ENCODE measurements around the gene LGR5. TPM values are rescaled to one million over a fixed set of nuclear protein-coding genes. Genes with fewer than 3 reads are reported as not detected.

The LGR5 gene
- total and polyA plus RNA-seq, 2 of the 8 experiments (the other 6 are each of a cell fraction or from before 2014, with no cell fraction given), result 0.08 to 0.19 TPM

GRCh38 chr12:71536939-71537622 lies 97.5 kb downstream of the LGR5 start:
- Histone ChIP-seq H3K27me3 (replicated peaks in 1 of 4; ENCODE audit: control insufficient read depth in 3 of 4, extremely low read depth in 1 of 4, insufficient read depth in 3 of 4, low read length in 3 of 4) (no peaks in the 10 kb centered on the region), H2BK5ac (ENCODE audit: low read depth, low read length) (no peak overlapping the region), H3K4me2 (ENCODE audit: insufficient read depth in 1 of 2, low read depth in 2 of 2, low read length in 2 of 2) (no peak overlapping the region), H3K56ac (replicated peaks; ENCODE audit: insufficient read length, low read depth, low read length) (no peak overlapping the region), H4K20me1 (replicated peaks in 1 of 2; ENCODE audit: control insufficient read depth in 1 of 2, insufficient read depth in 2 of 2, low read length in 2 of 2) (no peaks in the 10 kb centered on the region), H2AK5ac (ENCODE audit: low read depth, low read length) (no peak overlapping the region), H3K4me3 (ENCODE audit: extremely low read depth in 1 of 4, insufficient read depth in 2 of 4, low read depth in 3 of 4, low read length in 4 of 4) (no peak overlapping the region), H3K23me2 (ENCODE audit: low read depth, low read length) (no peaks in the 10 kb centered on the region), H3K4me1 (replicated peaks in 1 of 4; ENCODE audit: control insufficient read depth in 3 of 4, insufficient read depth in 4 of 4, low read length in 3 of 4) (no peaks in the 10 kb centered on the region), H3K14ac (ENCODE audit: insufficient read length) (no peak overlapping the region), H2AFZ (ENCODE audit: low read length) (no peak overlapping the region), H3K9ac (replicated peaks in 1 of 4; ENCODE audit: extremely low read depth in 1 of 4, low read depth in 3 of 4, low read length in 3 of 4) (no peak overlapping the region), H4K5ac (ENCODE audit: insufficient read length, low read depth, low read length) (no peak overlapping the region), H3K36me3 (ENCODE audit: control insufficient read depth in 2 of 4, insufficient read depth in 4 of 4, low read length in 3 of 4) (no peaks in the 10 kb centered on the region), H3K18ac (ENCODE audit: extremely low read depth, low read length) (no peak overlapping the region), H3K79me2 (ENCODE audit: control insufficient read depth in 1 of 2, insufficient read depth in 2 of 2, low read length in 2 of 2) (no peaks in the 10 kb centered on the region), H2BK20ac (ENCODE audit: low read length) (no peak overlapping the region), H3K23ac (ENCODE audit: insufficient read length) (no peak overlapping the region), H4K91ac (replicated peaks; ENCODE audit: insufficient read length, low read length) (no peak overlapping the region), H2BK15ac (ENCODE audit: low read length) (no peak overlapping the region), H2BK120ac (replicated peaks; ENCODE audit: low read depth, low read length) (no peak overlapping the region), H3K4ac (replicated peaks; ENCODE audit: insufficient read length, low read depth, low read length) (no peak overlapping the region), H2BK12ac (ENCODE audit: low read depth, low read length) (no peak overlapping the region), H3K27ac (ENCODE audit: low read depth, low read length) (no peak overlapping the region), H3K9me3 (ENCODE audit: insufficient read depth in 2 of 2, low read depth in 1 of 2, low read length in 1 of 2) (no peaks in the 10 kb centered on the region), H4K8ac (ENCODE audit: extremely low read depth, insufficient read depth, low read length) (no peak overlapping the region), H3K79me1 (ENCODE audit: low read depth, low read length) (no peaks in the 10 kb centered on the region)
- CTCF ChIA-PET (ENCODE audit: partially characterized antibody), result interaction anchor here (0.6 to 1.1 kb wide), 4 partner anchors 14 to 45 kb away, joined by 3 to 4 read pairs (median 3); no protein-coding TSS in a partner anchor
- FAIRE-seq (no peak), DNase-seq (ENCODE audit: low read depth in 1 of 2, low spot score in 2 of 2) (no peak)
- 96% methylated on average over 3 of the region's 3 CpGs; no CpG with 5 or more reads in 1 of the 2 experiments for WGBS, 2 experiments (ENCODE audit: extremely low coverage in 1 of 2, insufficient coverage in 1 of 2, insufficient read length in 1 of 2, insufficient replicate concordance in 2 of 2, low coverage in 1 of 2, low lambda C conversion rate in 2 of 2, missing lambda C conversion rate in 1 of 2)
- POLR2A ChIA-PET (ENCODE audit: partially characterized antibody), result no interaction called here
- TF ChIP-seq TAF1 (IDR thresholded peaks at IDR 0.05; ENCODE audit: low read depth, low read length) (no peak), RFX5 (IDR thresholded peaks at IDR 0.05; ENCODE audit: borderline replicate concordance, low read depth, low read length) (no peak), TCF12 (IDR thresholded peaks at IDR 0.05; ENCODE audit: low read depth, low read length) (no peak)
- TF ChIP-seq, protein P1, sequence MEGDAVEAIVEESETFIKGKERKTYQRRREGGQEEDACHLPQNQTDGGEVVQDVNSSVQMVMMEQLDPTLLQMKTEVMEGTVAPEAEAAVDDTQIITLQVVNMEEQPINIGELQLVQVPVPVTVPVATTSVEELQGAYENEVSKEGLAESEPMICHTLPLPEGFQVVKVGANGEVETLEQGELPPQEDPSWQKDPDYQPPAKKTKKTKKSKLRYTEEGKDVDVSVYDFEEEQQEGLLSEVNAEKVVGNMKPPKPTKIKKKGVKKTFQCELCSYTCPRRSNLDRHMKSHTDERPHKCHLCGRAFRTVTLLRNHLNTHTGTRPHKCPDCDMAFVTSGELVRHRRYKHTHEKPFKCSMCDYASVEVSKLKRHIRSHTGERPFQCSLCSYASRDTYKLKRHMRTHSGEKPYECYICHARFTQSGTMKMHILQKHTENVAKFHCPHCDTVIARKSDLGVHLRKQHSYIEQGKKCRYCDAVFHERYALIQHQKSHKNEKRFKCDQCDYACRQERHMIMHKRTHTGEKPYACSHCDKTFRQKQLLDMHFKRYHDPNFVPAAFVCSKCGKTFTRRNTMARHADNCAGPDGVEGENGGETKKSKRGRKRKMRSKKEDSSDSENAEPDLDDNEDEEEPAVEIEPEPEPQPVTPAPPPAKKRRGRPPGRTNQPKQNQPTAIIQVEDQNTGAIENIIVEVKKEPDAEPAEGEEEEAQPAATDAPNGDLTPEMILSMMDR (IDR thresholded peaks at IDR 0.05; ENCODE audit: control extremely low read depth in 1 of 3, insufficient read depth in 1 of 3, low read depth in 1 of 3, low read length in 3 of 3), result no peak
